ENCODE measurements around the gene ANKIB1.

ANKIB1 gene

DNA sequence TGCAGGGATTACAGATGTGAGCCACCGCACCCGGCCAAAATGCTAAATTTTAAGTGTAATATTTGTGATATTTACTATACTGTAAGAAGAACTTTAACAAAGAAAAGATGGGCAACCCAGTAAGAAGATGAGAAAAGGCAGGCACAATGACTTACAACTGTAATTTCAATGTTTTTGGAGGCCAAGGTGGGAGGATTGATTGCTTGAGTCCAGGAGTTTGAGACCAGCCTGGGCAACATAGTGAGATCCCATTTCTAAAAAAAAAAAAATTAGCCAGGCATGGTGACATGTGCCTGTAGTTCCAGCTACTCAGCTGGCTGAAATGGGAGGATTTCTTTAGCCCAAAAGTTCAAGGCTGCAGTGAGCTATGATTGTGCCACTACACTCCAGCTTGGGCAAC lies 189.8 kb downstream of the ANKIB1 start:
- H3K9me3 ChIP-seq (ENCODE audit: control insufficient read depth, insufficient read depth, low read depth, low read length): no peaks in the 10 kb centered on the region
- no peak for TF ChIP-seq GLI2 (tag by site-specific recombination; IDR thresholded peaks at IDR 0.05; ENCODE audit: borderline replicate concordance, low read depth)
- TF ChIP-seq ZNF280D (tag by site-specific recombination; IDR thresholded peaks at IDR 0.05): no peak
- TF ChIP-seq SETDB1 (IDR thresholded peaks at IDR 0.05; ENCODE audit: insufficient read length, low read length): no peak
- TF ChIP-seq, protein P1, sequence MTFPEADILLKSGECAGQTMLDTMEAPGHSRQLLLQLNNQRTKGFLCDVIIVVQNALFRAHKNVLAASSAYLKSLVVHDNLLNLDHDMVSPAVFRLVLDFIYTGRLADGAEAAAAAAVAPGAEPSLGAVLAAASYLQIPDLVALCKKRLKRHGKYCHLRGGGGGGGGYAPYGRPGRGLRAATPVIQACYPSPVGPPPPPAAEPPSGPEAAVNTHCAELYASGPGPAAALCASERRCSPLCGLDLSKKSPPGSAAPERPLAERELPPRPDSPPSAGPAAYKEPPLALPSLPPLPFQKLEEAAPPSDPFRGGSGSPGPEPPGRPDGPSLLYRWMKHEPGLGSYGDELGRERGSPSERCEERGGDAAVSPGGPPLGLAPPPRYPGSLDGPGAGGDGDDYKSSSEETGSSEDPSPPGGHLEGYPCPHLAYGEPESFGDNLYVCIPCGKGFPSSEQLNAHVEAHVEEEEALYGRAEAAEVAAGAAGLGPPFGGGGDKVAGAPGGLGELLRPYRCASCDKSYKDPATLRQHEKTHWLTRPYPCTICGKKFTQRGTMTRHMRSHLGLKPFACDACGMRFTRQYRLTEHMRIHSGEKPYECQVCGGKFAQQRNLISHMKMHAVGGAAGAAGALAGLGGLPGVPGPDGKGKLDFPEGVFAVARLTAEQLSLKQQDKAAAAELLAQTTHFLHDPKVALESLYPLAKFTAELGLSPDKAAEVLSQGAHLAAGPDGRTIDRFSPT (tag by site-specific recombination; IDR thresholded peaks at IDR 0.05): no peak
- no peak for TF ChIP-seq WT1 (tag by site-specific recombination; IDR thresholded peaks at IDR 0.05)
- no peak for TF ChIP-seq ZNF530 (tag by site-specific recombination; IDR thresholded peaks at IDR 0.05; ENCODE audit: low read depth)
- TF ChIP-seq, protein P2, sequence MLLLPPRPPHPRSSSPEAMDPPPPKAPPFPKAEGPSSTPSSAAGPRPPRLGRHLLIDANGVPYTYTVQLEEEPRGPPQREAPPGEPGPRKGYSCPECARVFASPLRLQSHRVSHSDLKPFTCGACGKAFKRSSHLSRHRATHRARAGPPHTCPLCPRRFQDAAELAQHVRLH (tag by site-specific recombination; IDR thresholded peaks at IDR 0.05): no peak
- no peak for TF ChIP-seq ZNF664 (tag by site-specific recombination; IDR thresholded peaks at IDR 0.05)
- no peak for TF ChIP-seq ZNF830 (tag by site-specific recombination; IDR thresholded peaks at IDR 0.05; ENCODE audit: low read depth)
- no peak for TF ChIP-seq PRDM2 (tag by site-specific recombination; IDR thresholded peaks at IDR 0.05; ENCODE audit: borderline replicate concordance)
- TF ChIP-seq, protein P3, sequence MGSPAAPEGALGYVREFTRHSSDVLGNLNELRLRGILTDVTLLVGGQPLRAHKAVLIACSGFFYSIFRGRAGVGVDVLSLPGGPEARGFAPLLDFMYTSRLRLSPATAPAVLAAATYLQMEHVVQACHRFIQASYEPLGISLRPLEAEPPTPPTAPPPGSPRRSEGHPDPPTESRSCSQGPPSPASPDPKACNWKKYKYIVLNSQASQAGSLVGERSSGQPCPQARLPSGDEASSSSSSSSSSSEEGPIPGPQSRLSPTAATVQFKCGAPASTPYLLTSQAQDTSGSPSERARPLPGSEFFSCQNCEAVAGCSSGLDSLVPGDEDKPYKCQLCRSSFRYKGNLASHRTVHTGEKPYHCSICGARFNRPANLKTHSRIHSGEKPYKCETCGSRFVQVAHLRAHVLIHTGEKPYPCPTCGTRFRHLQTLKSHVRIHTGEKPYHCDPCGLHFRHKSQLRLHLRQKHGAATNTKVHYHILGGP (tag by site-specific recombination; IDR thresholded peaks at IDR 0.05): no peak
- TF ChIP-seq TCF7L2 (IDR thresholded peaks at IDR 0.05; ENCODE audit: borderline replicate concordance, low read depth, low read length): no peak
- no peak for TF ChIP-seq ZNF473 (tag by site-specific recombination; IDR thresholded peaks at IDR 0.05)
- no peak for TF ChIP-seq ZNF654 (tag by site-specific recombination; IDR thresholded peaks at IDR 0.05; ENCODE audit: low read depth)
- no peak for TF ChIP-seq GLIS2 (tag by site-specific recombination; IDR thresholded peaks at IDR 0.05)
- no peak for TF ChIP-seq ZNF433 (tag by site-specific recombination; IDR thresholded peaks at IDR 0.05; ENCODE audit: low read depth)
- H3K4me3 ChIP-seq (ENCODE audit: low read depth, low read length): no peak overlapping the region
- H3K27ac ChIP-seq (ENCODE audit: extremely low read depth, low read depth, low read length): no peak overlapping the region
- CTCF ChIA-PET: no interaction called here
- no peaks in the 10 kb centered on the region for H3K36me3 ChIP-seq (ENCODE audit: control insufficient read depth in 2 of 2, insufficient read depth in 1 of 2, low read length in 2 of 2)
- POLR2A ChIA-PET: no interaction called here
- no peaks in the 10 kb centered on the region for H3K4me1 ChIP-seq (ENCODE audit: control insufficient read depth, insufficient read depth, low read length)

Data from HEK293 (cell line).